Measurements from ENCODE around the gene PATJ.

GRCh38 chr1:61951731-61952580 is 209.7 kb downstream of the PATJ start:
- TF ChIP-seq EZH2 (IDR thresholded peaks at IDR 0.05) (no peak), POLR2AphosphoS5 (IDR thresholded peaks at IDR 0.05; ENCODE audit: borderline replicate concordance, low read depth, low read length) (no peak)
